IPS DF 19.7 (cell line): ENCODE results near the gene ADD3.
"Not testable (repeated sequence)": the region's sequence is repeated elsewhere in the genome, so short reads cannot be mapped to it uniquely, and the experiment has no call there.

Experiments used
- DNase-seq: peaks from one replicate; pipeline ENCODE4 v3.0.0-alpha.2; 2013; ENCODE audit warnings: low read depth, low spot score

Gene ADD3

DNA sequence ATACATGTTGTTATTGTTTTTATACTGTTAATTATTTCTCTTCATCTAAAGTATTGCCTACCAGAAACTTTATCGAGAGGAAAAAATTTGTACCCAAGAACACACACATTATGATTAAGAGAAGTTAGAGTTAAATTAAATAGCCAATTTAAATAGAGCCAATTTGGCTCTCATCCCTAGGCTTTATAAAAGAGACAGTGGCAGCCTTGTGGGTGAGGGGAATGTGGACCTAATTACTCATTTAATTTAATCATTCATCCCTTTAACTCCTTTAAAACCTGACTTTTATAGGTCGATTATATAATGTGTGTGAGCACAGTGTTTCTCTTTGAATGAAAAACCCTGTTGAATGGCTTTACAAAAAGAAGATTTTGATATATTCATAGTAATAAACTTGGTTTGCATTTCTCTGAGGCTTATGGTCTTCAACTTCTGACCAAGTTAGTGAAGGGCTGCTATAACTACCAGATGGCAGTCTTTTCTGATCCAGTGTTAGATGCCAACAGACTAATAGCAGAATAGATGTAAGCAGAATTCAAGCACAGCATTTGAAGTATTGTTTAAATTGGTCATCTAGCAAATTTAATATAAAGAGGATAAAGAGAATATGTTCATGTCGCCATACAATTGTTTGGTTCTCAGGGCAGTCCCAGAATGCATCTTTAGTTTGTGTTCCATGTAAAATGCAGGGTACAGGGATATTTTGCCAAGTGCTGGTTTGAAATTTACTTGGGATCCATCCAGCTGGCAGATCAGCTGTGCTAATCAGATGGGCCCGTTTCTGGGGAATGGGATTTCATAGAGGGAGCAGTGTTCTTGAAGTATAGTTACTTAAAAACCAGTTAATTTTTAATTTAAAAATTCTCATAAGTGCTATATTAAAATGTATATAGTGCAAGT, 25.3 kb downstream of the ADD3 start:
- DNase-seq, result no peak

DNA sequence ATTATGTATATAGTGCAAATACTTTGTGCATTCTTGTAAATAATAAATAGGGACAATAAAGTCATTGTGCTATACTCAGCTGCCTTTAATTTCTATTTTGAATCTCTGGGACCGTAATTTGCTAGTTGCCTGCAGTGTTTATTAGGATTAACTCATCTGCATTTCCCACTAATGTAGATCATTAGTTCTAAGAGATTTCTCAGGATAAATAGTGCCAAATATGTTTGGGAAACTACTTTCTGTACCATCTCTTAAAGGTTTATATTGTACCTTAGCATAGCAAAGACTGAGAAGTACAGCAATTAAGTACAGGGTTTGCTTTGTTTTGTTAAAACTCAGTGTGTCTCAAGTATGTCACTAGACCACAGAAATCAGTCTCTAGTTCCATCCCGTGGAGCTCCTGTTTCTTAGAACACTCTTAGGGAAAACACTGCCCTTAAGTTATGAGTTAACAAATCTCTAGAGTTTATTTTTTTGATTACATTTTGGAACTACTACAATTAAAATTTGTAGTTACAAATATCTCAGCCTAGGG, 26.0 kb downstream of the ADD3 start:
- no peak for DNase-seq

DNA sequence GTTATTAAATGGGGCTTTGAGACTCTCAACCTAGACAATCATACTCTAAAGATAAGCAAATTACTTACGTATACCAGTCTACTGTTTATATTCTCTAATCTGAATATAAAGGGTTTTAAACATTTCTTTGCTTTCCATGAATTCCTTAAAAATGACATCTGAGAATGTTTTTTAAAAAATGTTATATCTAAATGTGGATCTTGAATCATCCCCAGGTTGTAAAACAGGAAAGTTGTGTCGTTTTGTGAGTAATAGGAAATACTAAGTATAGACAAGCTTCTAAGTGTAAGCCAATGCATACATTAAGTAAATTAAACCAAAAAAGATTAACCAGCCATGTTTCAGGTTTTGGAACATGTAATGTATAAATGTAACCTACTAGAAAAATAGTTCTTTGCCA, 26.8 kb downstream of the ADD3 start:
- DNase-seq, result no peak

DNA sequence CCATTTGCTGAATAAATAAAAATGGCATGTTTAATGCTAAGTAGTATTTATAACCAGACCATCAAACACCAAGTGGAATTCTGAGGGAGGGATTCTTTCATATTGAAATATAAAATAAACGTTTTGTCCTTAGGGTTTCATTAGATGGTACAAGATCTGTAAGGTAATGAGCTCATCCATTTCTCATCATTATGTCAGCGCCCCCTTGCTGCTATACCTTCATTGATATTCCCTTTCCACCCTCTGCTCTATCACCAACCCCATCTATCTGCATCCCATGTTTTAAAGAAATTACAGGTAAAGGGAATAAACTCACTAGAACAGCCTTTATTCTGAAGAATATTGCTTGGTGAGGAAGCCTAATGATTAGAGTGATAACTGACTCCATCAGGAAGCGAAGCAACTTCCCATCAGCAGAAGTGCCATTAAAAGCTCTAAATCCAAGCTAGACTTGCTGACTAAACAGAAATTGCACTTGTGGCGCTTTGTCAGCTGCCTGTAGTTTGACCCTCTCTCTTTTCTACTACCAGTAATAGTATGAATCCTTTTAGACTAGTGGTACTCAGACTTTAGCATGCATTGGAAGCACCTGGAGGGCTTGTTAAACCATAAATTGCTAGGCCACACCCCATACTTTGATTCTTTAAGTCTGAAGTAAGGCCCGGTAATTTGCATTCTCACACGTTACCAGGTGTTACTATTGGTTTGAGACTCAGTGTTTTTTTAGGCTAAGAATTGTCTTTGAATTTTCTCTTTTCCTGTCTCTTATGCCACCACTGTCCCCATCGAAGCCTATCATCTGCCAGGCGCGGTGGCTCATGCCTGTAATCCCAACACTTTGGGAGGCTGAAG, 27.5 kb downstream of the ADD3 start:
- no peak for DNase-seq

DNA sequence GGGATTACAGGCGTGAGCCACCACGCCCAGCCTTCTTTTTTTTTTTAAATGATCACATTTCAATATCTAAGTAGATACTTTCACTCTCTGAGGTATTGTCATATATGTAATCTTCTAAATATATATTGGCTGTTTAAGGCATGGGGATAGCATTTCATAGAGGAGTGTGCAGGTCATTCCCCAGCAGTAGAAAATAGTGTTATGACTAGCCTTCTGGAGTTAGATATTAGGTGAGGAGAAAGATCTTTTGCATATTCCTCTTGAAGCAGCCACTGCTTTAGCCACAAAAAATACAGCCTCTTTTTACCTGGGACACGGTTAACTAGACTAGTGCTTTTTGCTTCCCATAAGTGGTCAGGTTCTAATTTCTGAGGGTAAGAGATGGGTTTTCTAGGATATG, 28.9 kb downstream of the ADD3 start:
- DNase-seq, result no peak

DNA sequence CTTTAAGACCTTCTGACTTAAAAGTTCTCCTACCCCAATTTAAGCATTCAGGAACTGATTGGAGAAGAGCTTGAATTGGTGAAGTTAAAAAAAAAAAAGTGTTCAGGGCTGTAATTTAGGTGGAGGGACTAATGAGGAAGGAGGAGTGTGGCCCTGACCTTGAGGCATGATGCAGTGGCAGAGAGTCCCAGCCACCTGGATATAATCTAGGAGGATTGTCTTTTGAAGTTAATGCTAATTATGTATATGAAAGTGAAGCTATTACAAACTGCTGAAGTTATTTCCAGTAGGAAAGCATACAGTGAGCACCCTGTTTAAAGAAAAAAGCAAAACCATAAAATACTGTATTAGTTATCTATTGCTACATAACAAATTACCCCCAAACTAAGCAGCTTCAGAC, 31.5 kb downstream of the ADD3 start:
- no peak for DNase-seq

DNA sequence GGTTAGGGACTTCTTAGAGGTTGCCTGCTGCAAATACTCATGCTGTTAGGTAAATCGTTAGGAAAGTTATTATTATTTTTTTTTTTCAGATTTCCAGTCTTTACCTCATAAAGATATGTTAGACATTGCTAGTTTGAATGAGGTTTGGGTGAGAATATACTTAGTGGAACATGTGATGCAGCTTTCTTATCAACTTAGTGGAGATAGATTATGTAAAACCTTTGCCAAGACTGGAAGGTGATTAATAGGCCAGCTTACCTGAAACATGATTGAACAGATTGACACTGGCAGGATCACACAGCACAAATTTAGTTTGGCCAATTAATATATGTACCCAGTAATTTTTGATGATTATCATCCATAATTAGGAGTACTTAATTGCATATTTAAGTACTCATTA, 32.3 kb downstream of the ADD3 start:
- DNase-seq, result no peak

DNA sequence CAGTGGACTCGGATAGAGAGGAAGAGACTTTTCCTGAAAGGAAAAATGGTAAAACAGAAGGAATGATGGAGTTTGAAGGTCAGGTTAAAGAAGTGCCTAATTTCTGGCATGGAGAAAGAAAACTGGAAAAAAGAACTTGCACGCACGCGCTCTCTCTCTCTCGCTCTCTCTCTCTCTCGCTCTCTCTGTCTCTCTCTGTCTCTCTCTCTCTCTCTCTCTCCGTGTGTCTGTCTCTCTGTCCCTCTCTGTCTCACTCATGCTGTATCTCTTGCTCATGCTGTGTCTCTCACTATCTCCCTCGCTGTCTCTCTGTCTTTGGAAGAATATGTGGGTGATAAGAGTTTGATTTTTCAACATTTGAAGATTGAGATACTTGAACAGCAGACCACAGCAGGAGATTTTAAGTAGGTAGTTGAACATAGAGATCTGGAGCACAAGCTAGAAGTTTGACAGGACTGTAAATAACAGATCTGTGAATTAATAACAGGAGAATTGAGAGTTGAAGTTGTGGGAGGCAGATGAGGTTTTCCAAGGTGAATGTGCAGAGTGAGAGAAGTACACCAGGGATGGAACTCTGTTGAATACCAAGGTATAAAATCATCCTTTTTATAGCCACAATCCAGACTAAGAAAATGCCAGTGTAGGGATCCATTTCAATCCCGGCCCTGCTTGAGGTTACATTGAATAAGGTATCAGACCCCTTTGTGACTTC, 33.1 kb downstream of the ADD3 start:
- no peak for DNase-seq

DNA sequence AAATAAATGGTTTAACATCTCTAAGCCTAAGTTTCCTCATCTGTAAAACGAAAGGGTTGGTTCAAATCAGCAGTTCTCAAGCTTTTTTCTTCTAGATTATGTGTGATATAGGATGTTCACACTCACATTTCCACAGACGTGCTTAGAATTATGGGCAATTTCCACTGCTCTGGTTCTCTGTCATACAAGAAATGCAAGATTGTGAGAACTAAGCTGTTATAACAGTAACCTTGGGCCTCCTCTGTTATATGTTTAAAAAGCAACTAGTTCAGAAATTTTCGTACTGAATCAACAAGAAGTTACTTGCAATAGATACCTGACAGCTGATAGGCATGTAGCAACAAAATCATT, 33.7 kb downstream of the ADD3 start:
- no peak for DNase-seq

DNA sequence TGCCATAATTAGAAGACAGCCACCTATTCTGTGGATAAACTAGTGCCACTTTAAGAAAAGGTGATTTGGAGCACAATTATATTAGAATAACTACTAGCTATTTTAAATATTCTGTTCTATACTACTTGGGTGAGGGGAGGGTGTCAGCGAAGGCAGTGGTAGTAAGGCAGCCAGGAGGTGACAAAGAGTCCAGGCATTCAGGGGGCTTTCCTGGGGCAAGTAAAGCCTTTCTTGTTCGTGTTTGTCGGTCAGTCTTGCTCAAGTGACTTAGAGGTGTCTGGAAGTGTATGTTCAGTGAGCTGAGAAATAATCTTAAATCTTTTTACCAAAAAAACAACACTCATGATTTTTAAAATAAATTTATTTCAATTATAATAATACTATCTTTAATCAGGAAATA, 34.4 kb downstream of the ADD3 start:
- DNase-seq, result no peak

DNA sequence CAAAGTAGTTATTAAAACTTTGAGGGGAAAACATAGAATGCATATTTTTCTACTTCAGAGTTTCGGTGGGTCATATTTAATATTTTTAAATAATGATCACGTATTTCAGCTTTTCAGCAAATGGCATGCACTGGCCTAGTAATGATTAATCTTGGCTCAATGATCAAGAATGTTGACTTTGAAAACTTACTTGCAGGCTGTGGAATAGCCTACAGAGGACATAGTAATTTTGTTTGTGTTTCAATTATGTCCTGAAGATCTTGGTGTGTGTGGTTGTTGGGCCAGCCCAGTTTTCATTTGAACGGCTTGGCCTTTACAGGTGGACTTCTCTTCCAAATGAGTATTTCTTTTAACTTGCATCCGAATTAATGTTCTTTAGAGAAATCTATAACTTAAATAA, 35.1 kb downstream of the ADD3 start:
- no peak for DNase-seq

DNA sequence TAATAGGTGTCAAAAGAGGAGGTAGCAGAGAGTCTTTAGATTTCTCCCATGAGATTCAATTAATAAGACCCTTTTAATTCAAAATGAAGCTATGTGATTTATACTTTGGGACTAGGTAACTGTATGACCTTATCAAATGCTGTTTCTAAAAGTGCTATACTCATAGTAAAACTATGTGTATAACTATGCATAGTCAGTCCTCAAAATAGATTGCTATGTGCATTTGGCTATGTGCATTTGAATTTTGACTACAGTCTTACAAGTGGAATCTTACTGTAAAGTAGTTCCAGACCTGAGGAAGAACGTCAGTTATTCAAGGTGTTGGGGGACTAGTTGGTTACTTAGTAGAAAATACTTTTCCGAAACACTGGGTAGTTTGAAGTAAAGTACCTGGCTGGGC, 36.9 kb downstream of the ADD3 start:
- no peak for DNase-seq

DNA sequence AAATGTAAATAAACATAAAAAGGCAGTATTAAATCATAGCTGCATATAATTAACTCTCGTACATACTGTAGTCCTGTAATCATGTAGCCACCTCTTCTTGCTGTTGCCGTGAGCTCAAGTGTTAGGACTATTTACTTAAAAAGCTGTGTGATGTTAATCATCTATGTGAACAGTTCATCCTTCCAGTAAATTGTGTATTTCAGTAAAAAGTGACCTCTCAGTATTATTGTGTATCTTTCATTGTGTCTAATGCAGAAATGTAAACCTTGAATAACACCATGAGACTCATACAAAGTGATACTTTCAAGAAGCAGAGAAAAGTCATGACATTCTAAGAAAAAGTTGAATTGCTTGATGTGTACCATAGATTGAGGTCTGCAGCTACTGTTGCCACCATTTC, 38.0 kb downstream of the ADD3 start:
- no peak for DNase-seq

DNA sequence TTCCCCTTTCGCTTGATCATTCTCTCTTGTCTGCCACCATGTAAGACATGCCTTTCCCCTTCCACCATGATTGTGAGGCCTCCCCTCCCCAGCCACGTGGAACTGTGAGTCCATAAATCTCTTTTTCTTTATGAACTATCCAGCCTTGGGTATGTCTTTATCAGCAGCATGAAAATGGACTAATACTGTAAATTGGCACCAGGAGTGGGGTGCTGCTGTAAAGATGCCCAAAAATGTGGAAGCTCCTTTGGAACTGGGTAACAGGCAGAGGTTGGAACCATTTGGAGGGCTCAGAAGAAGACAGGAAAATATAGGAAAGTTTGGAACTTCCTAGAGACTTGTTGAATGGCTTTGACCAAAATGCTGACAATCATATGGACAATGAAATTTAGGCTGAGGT, 40.4 kb downstream of the ADD3 start:
- DNase-seq, result not testable (repeated sequence)

DNA sequence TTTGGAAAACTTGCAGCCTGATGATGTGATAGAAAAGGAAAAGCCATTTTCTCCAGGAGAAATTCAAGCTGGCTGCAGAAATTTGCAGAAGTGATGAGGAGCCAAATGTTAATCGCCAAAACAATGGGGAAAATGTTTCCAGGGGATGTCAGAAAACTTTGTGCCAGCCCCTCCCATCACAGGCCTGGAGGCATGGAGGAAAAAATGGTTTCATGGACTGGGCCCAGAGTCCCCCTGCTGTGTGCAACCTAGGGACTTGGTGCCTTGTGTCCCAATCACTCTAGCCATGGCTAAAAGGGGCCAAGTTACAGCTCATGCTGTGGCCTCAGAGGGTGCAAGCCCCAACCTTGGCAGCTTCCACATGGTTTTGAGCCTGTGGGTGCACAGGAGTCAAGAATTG, 41.0 kb downstream of the ADD3 start:
- DNase-seq, result no peak

DNA sequence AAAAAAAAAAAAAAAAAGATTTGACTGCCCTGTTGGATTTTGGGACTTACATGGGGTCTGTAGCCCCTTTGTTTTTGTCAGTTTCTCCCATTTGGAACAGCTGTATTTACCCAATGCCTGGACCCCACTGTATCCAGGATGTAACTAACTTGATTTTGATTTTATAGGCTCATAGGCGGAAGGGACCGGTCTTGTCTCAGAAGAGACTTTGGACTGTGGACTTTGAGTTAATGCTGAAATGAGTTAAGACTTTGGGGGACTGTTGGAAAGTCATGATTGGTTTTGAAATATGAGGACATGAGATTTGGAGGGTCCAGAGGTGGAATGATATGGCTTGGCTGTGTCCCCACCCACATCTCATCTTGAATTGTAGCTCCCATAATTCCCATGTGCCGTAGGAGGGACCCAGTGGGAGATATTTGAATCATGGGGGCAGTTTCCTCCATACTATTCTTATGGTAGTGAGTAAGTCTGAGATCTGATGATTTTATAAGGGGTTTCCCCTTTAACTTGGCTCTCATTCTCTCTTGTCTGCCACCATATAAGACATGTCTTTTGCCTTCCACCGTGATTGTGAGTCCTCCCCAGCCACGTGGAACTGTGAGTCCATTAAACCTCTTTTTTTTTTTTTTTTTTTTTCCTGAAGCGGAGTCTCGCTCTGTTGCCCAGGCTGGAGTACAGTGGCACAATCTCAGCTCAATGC, 42.3 kb downstream of the ADD3 start:
- not testable (repeated sequence) for DNase-seq

DNA sequence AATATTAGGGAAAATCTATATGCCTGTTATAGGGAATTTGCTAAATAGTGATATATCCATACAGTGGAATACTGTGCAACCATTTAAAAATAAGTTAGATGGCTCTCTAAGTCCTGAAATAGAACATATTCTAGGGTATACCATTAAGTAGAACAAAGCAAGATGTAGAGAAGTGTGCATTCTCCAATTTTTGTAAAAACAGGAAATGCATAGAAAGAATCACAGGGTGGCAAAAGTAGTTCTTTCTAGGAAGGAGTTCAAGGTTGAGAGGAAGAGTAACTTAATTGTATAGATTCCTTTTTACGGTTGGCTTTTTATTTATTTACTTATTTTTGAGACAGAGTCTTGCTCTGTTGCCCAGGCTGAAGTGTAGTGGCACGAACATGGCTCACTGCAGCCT, 43.7 kb downstream of the ADD3 start:
- no peak for DNase-seq

DNA sequence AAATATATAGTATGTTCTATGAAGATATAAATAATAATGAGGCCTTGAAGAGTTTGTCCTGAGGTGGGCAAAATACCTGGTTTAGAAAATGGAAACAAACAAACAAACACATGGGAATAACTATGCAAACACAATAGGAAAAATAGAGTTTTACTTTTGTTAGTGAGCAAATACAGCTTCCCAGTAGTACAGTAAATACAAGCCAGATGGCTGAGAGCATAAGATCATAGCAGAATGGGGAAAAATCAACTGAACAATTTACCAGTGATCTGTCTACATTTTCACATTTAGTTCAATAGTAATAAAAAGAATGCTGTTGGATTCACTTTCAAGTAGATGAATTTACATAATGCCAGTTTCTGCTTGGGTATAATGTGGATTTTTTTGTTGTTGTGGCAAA, 45.1 kb downstream of the ADD3 start:
- no peak for DNase-seq

DNA sequence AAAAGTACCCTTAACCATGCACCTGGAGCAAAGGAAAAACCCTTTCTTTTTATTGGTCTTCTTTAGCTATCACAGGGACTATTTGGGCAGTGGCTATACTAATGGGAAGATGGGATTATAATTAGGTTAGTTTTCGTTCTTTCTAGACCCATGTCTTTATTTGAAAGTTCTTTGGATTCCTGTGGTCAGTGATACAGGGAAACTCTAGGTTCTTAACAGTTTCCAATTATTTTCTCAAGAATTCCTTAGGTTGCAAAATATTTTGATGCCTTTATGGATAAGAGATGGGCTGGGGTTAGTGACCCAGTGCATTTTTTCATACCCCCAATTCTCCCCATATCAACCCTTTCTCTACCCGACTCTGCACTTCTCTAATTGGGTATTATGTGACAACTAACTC, 49.0 kb downstream of the ADD3 start:
- no peak for DNase-seq

DNA sequence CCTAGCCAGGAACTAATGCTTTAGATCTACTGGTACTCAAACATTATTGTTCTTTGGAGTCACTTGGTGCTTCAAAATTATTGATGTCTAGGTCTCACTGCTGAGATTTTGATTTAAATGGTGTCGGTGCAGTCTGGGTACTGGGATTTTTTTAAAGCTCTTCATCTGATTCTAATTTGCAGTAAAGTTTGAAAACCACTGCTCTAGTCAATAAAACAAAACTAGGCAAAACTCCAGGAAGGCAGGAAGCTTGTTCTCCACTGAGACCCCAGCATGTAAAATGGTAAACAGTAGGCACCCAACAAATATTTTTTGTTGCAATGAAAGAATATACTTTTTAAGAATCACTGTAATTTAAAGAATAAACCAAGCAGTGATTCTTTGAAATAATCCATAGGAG, 49.7 kb downstream of the ADD3 start:
- DNase-seq, result no peak

DNA sequence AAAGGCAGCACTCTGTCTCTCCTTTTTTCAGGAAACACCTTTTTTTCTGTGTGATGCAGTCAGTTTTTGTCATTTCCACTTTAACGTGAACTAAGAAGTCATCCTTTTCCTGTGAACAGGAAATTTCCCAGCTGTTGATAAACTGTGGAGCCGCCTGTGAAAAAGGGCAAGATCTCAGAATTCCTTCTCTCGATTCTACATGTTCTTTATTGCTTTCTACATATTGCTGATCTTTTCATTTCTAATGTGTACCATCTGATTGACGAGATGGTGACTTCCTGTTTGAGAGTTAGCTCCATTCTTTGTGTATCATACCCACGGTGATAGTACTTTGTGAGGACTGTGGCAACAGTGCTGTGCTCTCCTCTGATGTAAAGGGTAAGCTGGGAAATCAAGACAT, 50.4 kb downstream of the ADD3 start:
- no peak for DNase-seq

DNA sequence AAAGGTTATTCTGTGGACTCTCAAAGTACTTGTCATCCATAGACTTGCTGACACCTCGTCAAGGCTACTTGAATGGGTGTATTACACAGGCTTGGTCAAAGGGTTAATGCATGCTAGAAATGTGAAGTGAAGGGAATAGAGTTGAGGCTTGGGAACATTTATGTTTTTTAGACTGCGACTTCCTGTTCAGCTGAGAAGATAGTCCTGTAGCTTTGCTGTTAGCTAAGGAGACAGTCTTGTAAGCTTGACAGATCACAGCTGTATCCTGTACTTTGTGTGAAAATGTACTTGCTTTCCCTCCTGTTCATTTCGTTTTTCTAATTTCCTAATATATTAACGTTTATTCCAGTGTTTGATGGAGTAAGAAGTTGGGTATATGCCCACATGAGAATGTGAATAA, 52.1 kb downstream of the ADD3 start:
- DNase-seq, result no peak
